Measurements from ENCODE around the gene ACTR1A.

ACTR1A gene

DNA sequence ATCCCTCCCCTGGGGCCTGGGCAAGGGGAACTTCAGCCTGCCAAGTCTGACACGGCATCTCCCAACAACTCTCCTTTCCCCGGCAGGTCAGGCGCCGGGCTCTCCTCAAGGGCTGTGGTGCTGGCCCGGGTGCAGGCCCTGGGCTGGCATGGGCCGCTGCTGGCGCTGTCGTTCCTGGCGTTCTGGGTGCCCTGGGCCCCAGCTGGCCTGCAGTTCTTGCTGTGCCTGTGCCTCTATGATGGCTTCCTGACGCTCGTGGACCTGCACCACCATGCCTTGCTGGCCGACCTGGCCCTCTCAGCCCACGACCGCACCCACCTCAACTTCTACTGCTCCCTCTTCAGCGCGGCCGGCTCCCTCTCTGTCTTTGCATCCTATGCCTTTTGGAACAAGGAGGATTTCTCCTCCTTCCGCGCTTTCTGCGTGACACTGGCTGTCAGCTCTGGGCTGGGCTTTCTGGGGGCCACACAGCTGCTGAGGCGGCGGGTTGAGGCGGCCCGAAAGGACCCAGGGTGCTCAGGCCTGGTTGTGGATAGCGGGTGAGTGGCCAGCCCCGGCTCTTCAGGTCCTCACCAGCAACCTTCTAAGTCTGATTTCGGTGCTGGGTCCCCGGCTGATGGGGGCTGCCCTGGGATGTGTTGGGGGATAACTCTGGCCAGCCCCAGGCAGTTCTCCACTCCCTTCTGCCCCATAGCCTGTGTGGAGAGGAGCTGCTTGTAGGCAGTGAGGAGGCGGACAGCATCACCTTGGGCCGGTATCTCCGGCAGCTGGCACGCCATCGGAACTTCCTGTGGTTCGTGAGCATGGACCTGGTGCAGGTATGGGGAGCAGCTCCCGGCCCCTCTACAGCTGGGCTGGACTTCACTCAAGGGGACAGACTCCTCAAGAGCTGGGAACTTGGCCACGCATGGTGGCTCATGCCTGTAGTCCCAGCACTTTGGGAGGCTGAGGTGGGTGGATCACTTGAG is 31.6 kb downstream of the ACTR1A start:
- Histone ChIP-seq H3K4me2 (no peak overlapping the region), H3K27me3 (no peaks in the 10 kb centered on the region), H3K36me3 (peaks cover 82% of the 10 kb centered on the region), H3K4me3 (no peak overlapping the region), H3K4me1 (peaks cover 8% of the 10 kb centered on the region; the same call in 1 of the 2 replicates), H4K20me1 (no peaks in the 10 kb centered on the region; the same call in 1 of the 2 replicates), H3K9me3 (no peaks in the 10 kb centered on the region), H3K9ac (no peak overlapping the region), H3K27ac (no peak overlapping the region)
- TF ChIP-seq Cebpa-rat (IDR thresholded peaks at IDR 0.05) = no peak

DNA sequence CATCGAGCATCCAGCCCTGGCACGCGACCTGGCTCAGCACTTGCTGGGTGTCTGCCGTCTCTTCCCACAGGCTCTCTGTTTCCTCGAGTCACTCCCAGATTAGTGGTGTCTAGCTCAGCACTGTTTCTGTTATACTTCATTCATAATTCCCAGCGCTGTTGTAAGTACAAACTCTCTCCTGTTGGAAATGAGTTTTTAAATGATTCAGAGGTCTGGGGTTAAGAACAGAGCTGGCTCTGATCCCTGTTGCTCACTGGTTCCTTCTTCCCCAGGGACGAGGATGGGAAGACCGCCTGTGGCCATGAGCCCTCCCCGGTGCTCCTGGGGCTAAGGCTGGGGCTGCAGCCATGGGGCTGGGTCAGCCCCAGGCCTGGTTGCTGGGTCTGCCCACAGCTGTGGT is 33.8 kb downstream of the ACTR1A start:
- peaks cover 10% of the 10 kb centered on the region for H3K4me1 ChIP-seq
- H3K27me3 ChIP-seq = no peaks in the 10 kb centered on the region
- no peak overlapping the region for H3K4me3 ChIP-seq
- no peak overlapping the region for H3K4me2 ChIP-seq
- H3K27ac ChIP-seq = no peak overlapping the region
- no peaks in the 10 kb centered on the region; the same call in 1 of the 2 replicates for H4K20me1 ChIP-seq
- H3K36me3 ChIP-seq = peaks cover 66% of the 10 kb centered on the region
- TF ChIP-seq Cebpa-rat (IDR thresholded peaks at IDR 0.05) = no peak
- no peak overlapping the region for H3K9ac ChIP-seq
- H3K9me3 ChIP-seq = no peaks in the 10 kb centered on the region

DNA sequence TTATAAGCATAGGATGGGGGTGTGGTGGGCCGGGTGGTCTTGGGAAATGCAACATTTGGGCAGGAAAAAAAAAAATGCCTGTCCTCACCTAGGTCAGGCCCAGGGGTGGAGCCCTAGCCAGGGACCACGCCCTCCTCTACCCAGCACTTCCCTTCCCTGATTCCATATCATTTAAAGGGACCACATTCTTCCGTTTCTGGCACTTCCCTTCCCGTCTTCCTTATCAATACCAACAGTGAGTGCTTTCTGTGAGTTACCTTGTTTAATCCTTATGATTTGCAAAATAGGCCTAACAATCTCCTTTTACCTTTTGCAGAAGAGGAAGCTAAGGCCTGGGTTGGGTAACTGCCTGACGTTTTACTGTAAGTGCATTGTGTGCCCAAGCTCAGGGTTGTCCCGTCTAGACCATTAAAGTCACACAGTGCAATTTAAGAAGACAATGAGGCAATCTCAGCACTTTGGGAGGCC is 34.5 kb downstream of the ACTR1A start:
- H3K9me3 ChIP-seq = no peaks in the 10 kb centered on the region
- peaks cover 17% of the 10 kb centered on the region for H3K4me1 ChIP-seq
- peaks cover 59% of the 10 kb centered on the region for H3K36me3 ChIP-seq
- no peak overlapping the region for H3K9ac ChIP-seq
- H3K27me3 ChIP-seq = no peaks in the 10 kb centered on the region
- no peak for TF ChIP-seq Cebpa-rat (IDR thresholded peaks at IDR 0.05)
- no peak overlapping the region for H3K4me2 ChIP-seq
- H3K27ac ChIP-seq = no peak overlapping the region
- H4K20me1 ChIP-seq = no peaks in the 10 kb centered on the region; the same call in 1 of the 2 replicates
- H3K4me3 ChIP-seq = no peak overlapping the region

DNA sequence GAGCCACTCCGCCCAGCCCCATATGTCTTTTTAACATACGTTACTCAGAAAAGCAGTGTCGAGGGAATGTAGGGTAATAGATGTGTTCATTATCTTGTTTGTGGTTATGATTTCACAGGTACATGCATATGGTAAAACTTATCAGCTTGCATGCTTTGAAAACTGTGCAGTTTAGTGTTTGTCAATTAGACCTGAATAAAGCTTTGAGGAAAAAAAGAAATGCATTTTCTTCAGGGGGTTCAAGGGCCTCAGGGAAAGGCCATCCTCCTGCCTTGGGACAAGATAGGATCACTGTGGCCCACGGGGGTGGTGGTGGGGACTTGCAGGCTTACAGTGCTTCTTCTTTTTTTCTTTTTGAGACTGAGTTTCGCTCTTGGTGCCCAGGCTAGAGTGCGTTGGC is 35.2 kb downstream of the ACTR1A start:
- H3K9me3 ChIP-seq = no peaks in the 10 kb centered on the region
- no peak overlapping the region for H3K9ac ChIP-seq
- H3K4me2 ChIP-seq = no peak overlapping the region
- no peak for TF ChIP-seq Cebpa-rat (IDR thresholded peaks at IDR 0.05)
- peaks cover 3% of the 10 kb centered on the region; the same call in 1 of the 2 replicates for H4K20me1 ChIP-seq
- H3K36me3 ChIP-seq = peaks cover 52% of the 10 kb centered on the region
- H3K4me1 ChIP-seq = peaks cover 24% of the 10 kb centered on the region
- H3K27me3 ChIP-seq = no peaks in the 10 kb centered on the region
- H3K4me3 ChIP-seq = no peak overlapping the region
- no peak overlapping the region for H3K27ac ChIP-seq

DNA sequence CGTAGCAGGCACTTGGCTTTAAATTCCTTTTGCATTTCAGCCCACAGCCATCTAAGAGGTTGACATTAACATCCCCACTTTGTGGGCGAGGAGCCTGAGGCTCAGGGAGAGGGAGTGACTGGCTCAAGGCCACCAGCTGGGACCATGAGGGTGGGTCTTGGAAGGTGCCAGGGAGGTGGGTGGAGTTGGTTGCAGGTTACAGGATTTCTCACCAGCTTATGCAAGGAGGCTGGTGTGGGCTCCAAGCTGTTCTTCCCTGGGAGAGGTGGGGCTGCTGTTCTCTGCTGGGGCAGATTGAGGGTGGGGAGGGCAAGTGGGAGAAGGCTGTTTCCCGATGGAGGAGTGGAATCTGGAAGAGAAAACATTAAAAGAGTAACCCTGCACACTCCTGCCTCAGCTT is 37.0 kb downstream of the ACTR1A start:
- no peak overlapping the region for H3K9ac ChIP-seq
- H3K36me3 ChIP-seq = peaks cover 33% of the 10 kb centered on the region
- no peak overlapping the region for H3K4me3 ChIP-seq
- no peaks in the 10 kb centered on the region for H3K9me3 ChIP-seq
- H3K27ac ChIP-seq = no peak overlapping the region
- peaks cover 39% of the 10 kb centered on the region for H3K4me1 ChIP-seq
- TF ChIP-seq Cebpa-rat (IDR thresholded peaks at IDR 0.05) = no peak
- H3K4me2 ChIP-seq = no peak overlapping the region
- H4K20me1 ChIP-seq = peaks cover 5% of the 10 kb centered on the region; the same call in 1 of the 2 replicates
- no peaks in the 10 kb centered on the region for H3K27me3 ChIP-seq

DNA sequence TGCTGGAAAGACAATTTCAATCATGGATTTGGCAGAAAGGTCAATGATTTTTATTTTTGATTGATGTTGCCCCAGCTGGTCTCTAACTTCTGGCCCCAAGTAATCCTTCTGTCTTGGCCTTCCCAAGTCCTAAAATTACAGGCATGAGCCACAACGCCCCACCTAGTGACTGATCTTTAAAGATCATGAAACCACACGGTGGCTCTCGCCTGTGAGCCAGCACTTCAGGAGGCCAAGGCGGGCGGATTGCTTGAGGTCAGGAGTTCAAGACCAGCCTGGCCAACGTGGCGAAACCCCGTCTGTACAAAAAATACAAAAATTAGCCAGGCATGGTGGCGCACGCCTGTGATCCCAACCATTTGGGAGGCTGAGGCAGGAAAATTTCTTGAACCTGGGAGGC is 38.5 kb downstream of the ACTR1A start:
- 0 out of 2 replicates have a peak overlapping the region, but pooled peaks have one; percentile 98 for H3K4me2 ChIP-seq
- H3K9me3 ChIP-seq = no peaks in the 10 kb centered on the region
- H3K4me1 ChIP-seq = peaks cover 37% of the 10 kb centered on the region
- H3K27ac ChIP-seq = no peak overlapping the region
- no peak overlapping the region for H3K4me3 ChIP-seq
- H4K20me1 ChIP-seq = 0 out of 2 replicates have a peak, but pooled peaks cover 5% of the 10 kb centered on the region
- no peaks in the 10 kb centered on the region for H3K27me3 ChIP-seq
- TF ChIP-seq Cebpa-rat (IDR thresholded peaks at IDR 0.05) = no peak
- H3K36me3 ChIP-seq = peaks cover 19% of the 10 kb centered on the region
- no peak overlapping the region for H3K9ac ChIP-seq

DNA sequence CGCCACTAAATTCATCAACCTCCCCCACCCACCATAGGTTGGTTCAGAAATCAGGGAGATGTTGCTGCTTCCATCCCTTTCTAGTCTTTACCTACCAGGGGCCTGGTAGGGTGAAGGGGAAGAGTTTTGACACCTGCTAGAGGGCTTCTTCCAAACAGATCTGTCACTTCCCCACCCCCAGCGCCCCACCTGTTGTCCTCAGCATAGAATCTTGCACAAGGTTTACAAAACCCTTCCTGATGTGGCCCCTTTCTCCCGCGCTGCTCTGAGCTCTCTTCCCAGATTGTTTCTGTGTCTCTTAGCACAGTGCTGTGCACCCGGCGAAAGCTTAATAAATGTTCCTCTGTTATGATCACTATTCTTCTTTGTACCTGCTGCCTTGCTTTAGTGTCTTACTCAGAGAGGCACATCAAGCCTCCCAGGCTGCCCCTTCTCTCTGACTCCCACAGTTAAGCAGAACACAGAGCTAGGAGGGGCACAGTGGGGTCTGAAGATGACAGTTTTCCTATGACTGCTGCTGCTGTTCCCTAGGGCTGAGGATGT is 39.9 kb downstream of the ACTR1A start:
- H3K4me1 ChIP-seq = peaks cover 34% of the 10 kb centered on the region
- H3K9me3 ChIP-seq = no peaks in the 10 kb centered on the region
- H4K20me1 ChIP-seq = 0 out of 2 replicates have a peak, but pooled peaks cover 5% of the 10 kb centered on the region
- peak overlapping the region; percentile 73 for H3K4me3 ChIP-seq
- H3K36me3 ChIP-seq = 0 out of 2 replicates have a peak, but pooled peaks cover 10% of the 10 kb centered on the region
- no peak overlapping the region for H3K27ac ChIP-seq
- no peaks in the 10 kb centered on the region for H3K27me3 ChIP-seq
- peak overlapping the region; percentile 74; the same call in 1 of the 2 replicates for H3K9ac ChIP-seq
- H3K4me2 ChIP-seq = peak overlapping the region; percentile 98
- no peak for TF ChIP-seq Cebpa-rat (IDR thresholded peaks at IDR 0.05)

DNA sequence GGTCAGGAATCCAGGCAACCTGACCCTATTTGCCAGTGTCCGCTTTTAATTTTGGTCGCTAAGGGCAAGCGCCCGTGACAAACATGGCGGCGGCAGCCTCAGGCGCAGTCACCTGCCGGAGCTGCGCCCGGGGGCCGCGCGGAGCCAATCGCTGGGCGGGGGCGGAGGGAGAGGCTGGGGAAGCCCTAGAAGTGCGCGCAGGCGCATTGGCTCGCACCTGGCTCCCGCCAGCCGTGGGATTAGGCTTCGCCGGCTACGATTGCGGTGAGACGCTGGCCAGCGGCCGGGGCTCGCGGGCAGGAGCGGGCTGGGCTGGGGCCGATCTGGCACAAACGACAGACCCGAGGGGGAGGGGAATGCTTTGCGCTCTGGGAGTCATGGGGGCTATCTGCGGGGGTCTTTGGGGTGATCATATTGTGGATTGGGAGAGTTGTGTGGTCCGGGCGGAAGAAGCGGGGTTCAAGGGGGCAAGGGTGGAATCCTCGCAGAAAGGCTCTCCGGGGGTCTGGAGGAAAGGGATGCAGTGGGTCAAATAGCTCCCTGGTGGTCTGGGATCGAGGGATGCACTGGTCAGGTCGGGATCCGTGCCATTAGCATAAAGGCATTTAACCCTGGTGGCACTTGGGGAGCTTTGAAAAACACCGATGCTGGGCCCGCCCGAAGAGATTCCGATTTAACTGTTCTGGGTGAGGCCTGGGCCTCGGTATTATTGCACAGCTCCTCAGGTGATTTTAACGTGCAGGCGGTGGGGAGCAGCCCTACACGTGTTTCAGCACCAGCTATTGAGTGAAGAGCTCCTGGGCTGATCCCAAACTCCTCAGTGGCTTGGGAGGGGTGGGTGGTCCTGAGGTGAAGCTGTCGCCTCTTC is 41.1 kb downstream of the ACTR1A start:
- Histone ChIP-seq H3K27ac (peak overlapping the region; percentile 68), H3K9ac (peak overlapping the region; percentile 74), H3K4me3 (peak overlapping the region; percentile 73), H3K36me3 (peaks cover 10% of the 10 kb centered on the region; the same call in 1 of the 2 replicates), H4K20me1 (0 out of 2 replicates have a peak, but pooled peaks cover 5% of the 10 kb centered on the region), H3K4me2 (peak overlapping the region; percentile 98), H3K27me3 (no peaks in the 10 kb centered on the region), H3K9me3 (no peaks in the 10 kb centered on the region), H3K4me1 (peaks cover 34% of the 10 kb centered on the region)
- TF ChIP-seq Cebpa-rat (IDR thresholded peaks at IDR 0.05) = no peak

DNA sequence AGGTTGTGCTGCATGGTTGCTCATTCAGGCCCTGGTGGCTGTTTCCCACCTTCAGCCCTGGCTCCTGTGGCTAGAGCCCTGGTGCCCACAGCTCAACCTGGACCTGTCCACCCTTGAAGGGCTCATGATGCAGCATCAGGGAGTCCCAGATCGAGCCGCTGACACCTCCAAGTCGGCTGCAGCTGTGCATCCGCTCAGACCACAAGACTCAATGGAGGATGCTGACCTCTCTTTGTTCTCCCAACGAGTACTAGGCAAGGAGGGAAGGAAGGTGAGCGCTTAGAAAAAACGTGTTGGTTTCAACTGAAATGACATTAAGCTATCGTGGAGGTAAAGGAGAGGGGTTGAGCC is 41.7 kb downstream of the ACTR1A start:
- Histone ChIP-seq H3K9ac (peak overlapping the region; percentile 74), H3K4me1 (peaks cover 34% of the 10 kb centered on the region), H3K36me3 (peaks cover 13% of the 10 kb centered on the region), H3K27ac (peak overlapping the region; percentile 68), H3K9me3 (no peaks in the 10 kb centered on the region), H3K27me3 (no peaks in the 10 kb centered on the region), H3K4me2 (peak overlapping the region; percentile 98), H3K4me3 (peak overlapping the region; percentile 73), H4K20me1 (0 out of 2 replicates have a peak, but pooled peaks cover 5% of the 10 kb centered on the region)
- no peak for TF ChIP-seq Cebpa-rat (IDR thresholded peaks at IDR 0.05)

Data from BLaER1 (cell line).